ENCODE measurements around the gene TRIM62. TPM values are rescaled to one million over a fixed set of nuclear protein-coding genes. Genes with fewer than 3 reads are reported as not detected.

Gene TRIM62
- polyA plus RNA-seq, 2 of the 4 experiments (the other 2 are of a cell fraction): 0.79 to 1.5 TPM

GRCh38 chr1:33185541-33185940 lies 3.7 kb upstream of the TRIM62 start:
- Histone ChIP-seq H3K9me3 (no peaks in the 10 kb centered on the region), H3K4me1 (peaks cover 5% of the 10 kb centered on the region; the same call in 2 of the 3 replicates), H3K27ac (no peak overlapping the region), H3K4me2 (no peak overlapping the region), H3K4me3 (no peak overlapping the region)
- ChIA-PET CTCF (no interaction called here), POLR2A (no interaction called here)
- DNase-seq (ENCODE audit: low read depth in 1 of 2, low spot score in 1 of 2) (no peak), FAIRE-seq (no peak), ATAC-seq (no peak)
- TF ChIP-seq KDM1A (IDR thresholded peaks at IDR 0.05; ENCODE audit: low read depth): no peak
- no peak for TF ChIP-seq RNF2 (IDR thresholded peaks at IDR 0.05; ENCODE audit: borderline replicate concordance, low read depth)
- no peak for TF ChIP-seq RAD21 (conservative IDR thresholded peaks at IDR 0.05 in 1 of 2, IDR thresholded peaks at IDR 0.05 in 1 of 2)
- TF ChIP-seq ESRRA (IDR thresholded peaks at IDR 0.05; ENCODE audit: borderline replicate concordance, low read length): no peak
- TF ChIP-seq BHLHE40 (IDR thresholded peaks at IDR 0.05; ENCODE audit: low read depth, low read length): no peak
- TF ChIP-seq RFX5 (IDR thresholded peaks at IDR 0.05): no peak
- TF ChIP-seq ZC3H11A (IDR thresholded peaks at IDR 0.05): no peak
- no peak for TF ChIP-seq NR3C1 (IDR thresholded peaks at IDR 0.05)
- TF ChIP-seq CTCF (IDR thresholded peaks at IDR 0.05): no peak
- no peak for TF ChIP-seq HOXB5 (CRISPR knock-in tag; IDR thresholded peaks at IDR 0.05)
- no peak for TF ChIP-seq ELK1 (IDR thresholded peaks at IDR 0.05; ENCODE audit: low read depth, low read length)
- TF ChIP-seq TP53 (CRISPR knock-in tag; IDR thresholded peaks at IDR 0.05): no peak
- no peak for TF ChIP-seq RARB (CRISPR knock-in tag; IDR thresholded peaks at IDR 0.05)
- TF ChIP-seq ZFP36 (IDR thresholded peaks at IDR 0.05; ENCODE audit: borderline replicate concordance, partially characterized antibody): no peak
- no peak for TF ChIP-seq CHD4 (IDR thresholded peaks at IDR 0.05; ENCODE audit: borderline replicate concordance)
- TF ChIP-seq, protein P1, sequence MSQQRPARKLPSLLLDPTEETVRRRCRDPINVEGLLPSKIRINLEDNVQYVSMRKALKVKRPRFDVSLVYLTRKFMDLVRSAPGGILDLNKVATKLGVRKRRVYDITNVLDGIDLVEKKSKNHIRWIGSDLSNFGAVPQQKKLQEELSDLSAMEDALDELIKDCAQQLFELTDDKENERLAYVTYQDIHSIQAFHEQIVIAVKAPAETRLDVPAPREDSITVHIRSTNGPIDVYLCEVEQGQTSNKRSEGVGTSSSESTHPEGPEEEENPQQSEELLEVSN (IDR thresholded peaks at IDR 0.05; ENCODE audit: borderline replicate concordance, low read depth): no peak
- no peak for TF ChIP-seq JUN (IDR thresholded peaks at IDR 0.05)

GRCh38 chr1:33183306-33183705 lies 1.5 kb upstream of the TRIM62 start:
- no peak for DNase-seq (ENCODE audit: low read depth in 1 of 2, low spot score in 1 of 2)
- H3K27ac ChIP-seq: no peak overlapping the region
- H3K4me1 ChIP-seq: peaks cover 8% of the 10 kb centered on the region; the same call in 2 of the 3 replicates
- POLR2A ChIA-PET: no interaction called here
- no peaks in the 10 kb centered on the region for H3K9me3 ChIP-seq
- CTCF ChIA-PET: no interaction called here
- no peak overlapping the region for H3K4me2 ChIP-seq
- no peak for FAIRE-seq
- ATAC-seq: no peak
- 58% methylated on average over 2 of the region's 2 CpGs for WGBS (ENCODE audit: missing lambda C conversion rate)
- no peak overlapping the region for H3K4me3 ChIP-seq
- TF ChIP-seq SMC3 (IDR thresholded peaks at IDR 0.05) (no peak), TP53 (CRISPR knock-in tag; IDR thresholded peaks at IDR 0.05) (no peak), ESRRA (IDR thresholded peaks at IDR 0.05; ENCODE audit: borderline replicate concordance, low read length) (no peak), MAFK (IDR thresholded peaks at IDR 0.05; ENCODE audit: partially characterized antibody) (no peak), TFCP2L1 (CRISPR knock-in tag; IDR thresholded peaks at IDR 0.05) (no peak), CEBPB (IDR thresholded peaks at IDR 0.05) (no peak), CHD2 (IDR thresholded peaks at IDR 0.05; ENCODE audit: low read length, partially characterized antibody) (no peak), ELK1 (IDR thresholded peaks at IDR 0.05; ENCODE audit: low read depth, low read length) (no peak), POLR2AphosphoS2 (conservative IDR thresholded peaks at IDR 0.05; ENCODE audit: low read length) (no peak), BHLHE40 (IDR thresholded peaks at IDR 0.05; ENCODE audit: low read depth, low read length) (no peak), USF2 (IDR thresholded peaks at IDR 0.05) (no peak), HOXB13 (CRISPR knock-in tag; IDR thresholded peaks at IDR 0.05; ENCODE audit: low read depth) (no peak), KDM5A (IDR thresholded peaks at IDR 0.05) (no peak), NR3C1 (IDR thresholded peaks at IDR 0.05) (no peak), JUN (IDR thresholded peaks at IDR 0.05) (no peak), RAD21 (conservative IDR thresholded peaks at IDR 0.05 in 1 of 2, IDR thresholded peaks at IDR 0.05 in 1 of 2) (no peak), HEYL (CRISPR knock-in tag; IDR thresholded peaks at IDR 0.05) (no peak)
- TF ChIP-seq, protein P2, sequence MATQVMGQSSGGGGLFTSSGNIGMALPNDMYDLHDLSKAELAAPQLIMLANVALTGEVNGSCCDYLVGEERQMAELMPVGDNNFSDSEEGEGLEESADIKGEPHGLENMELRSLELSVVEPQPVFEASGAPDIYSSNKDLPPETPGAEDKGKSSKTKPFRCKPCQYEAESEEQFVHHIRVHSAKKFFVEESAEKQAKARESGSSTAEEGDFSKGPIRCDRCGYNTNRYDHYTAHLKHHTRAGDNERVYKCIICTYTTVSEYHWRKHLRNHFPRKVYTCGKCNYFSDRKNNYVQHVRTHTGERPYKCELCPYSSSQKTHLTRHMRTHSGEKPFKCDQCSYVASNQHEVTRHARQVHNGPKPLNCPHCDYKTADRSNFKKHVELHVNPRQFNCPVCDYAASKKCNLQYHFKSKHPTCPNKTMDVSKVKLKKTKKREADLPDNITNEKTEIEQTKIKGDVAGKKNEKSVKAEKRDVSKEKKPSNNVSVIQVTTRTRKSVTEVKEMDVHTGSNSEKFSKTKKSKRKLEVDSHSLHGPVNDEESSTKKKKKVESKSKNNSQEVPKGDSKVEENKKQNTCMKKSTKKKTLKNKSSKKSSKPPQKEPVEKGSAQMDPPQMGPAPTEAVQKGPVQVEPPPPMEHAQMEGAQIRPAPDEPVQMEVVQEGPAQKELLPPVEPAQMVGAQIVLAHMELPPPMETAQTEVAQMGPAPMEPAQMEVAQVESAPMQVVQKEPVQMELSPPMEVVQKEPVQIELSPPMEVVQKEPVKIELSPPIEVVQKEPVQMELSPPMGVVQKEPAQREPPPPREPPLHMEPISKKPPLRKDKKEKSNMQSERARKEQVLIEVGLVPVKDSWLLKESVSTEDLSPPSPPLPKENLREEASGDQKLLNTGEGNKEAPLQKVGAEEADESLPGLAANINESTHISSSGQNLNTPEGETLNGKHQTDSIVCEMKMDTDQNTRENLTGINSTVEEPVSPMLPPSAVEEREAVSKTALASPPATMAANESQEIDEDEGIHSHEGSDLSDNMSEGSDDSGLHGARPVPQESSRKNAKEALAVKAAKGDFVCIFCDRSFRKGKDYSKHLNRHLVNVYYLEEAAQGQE (IDR thresholded peaks at IDR 0.05): no peak

Measured in A549 (cell line).